ENCODE data around the gene KCNA1.

Gene KCNA1

GRCh38 chr12:4911316-4911994, 1.8 kb downstream of the KCNA1 start:
- no peak for DNase-seq (ENCODE audit: low spot score)

- no peak for DNase-seq (ENCODE audit: low spot score)
Observed at GRCh38 chr12:4914720-4915119, 5.0 kb downstream of the KCNA1 start.

- DNase-seq (ENCODE audit: low spot score): no peak
Observed at GRCh38 chr12:4915752-4916151, 6.0 kb downstream of the KCNA1 start.

GRCh38 chr12:4918950-4919660, 9.4 kb downstream of the KCNA1 start:
- no peak for DNase-seq (ENCODE audit: low spot score)

- no peak for DNase-seq (ENCODE audit: low spot score)
Observed at GRCh38 chr12:4932576-4932975, 22.9 kb downstream of the KCNA1 start.

GRCh38 chr12:4933411-4933810, 23.7 kb downstream of the KCNA1 start:
- DNase-seq (ENCODE audit: low spot score): no peak

GRCh38 chr12:4934407-4935035, 24.8 kb downstream of the KCNA1 start:
- no peak for DNase-seq (ENCODE audit: low spot score)

- DNase-seq (ENCODE audit: low spot score): no peak
Observed at GRCh38 chr12:4938900-4939299, 29.2 kb downstream of the KCNA1 start.

- DNase-seq (ENCODE audit: low spot score): no peak
Observed at GRCh38 chr12:4939418-4940023, 29.8 kb downstream of the KCNA1 start.

- DNase-seq (ENCODE audit: low spot score): no peak
Observed at GRCh38 chr12:4943067-4943937, 33.6 kb downstream of the KCNA1 start.

- no peak for DNase-seq (ENCODE audit: low spot score)
Observed at GRCh38 chr12:4943938-4944284, 34.2 kb downstream of the KCNA1 start.

GRCh38 chr12:4947253-4947652, 37.5 kb downstream of the KCNA1 start:
- DNase-seq (ENCODE audit: low spot score): no peak

GRCh38 chr12:4951083-4951482, 41.4 kb downstream of the KCNA1 start:
- DNase-seq (ENCODE audit: low spot score): no peak

GRCh38 chr12:4951601-4952000, 41.9 kb downstream of the KCNA1 start:
- DNase-seq (ENCODE audit: low spot score): no peak

GRCh38 chr12:4954621-4955354, 45.1 kb downstream of the KCNA1 start:
- no peak for DNase-seq (ENCODE audit: low spot score)

GRCh38 chr12:4956054-4956453, 46.3 kb downstream of the KCNA1 start:
- no peak for DNase-seq (ENCODE audit: low spot score)

- DNase-seq (ENCODE audit: low spot score): no peak
Observed at GRCh38 chr12:4956968-4957367, 47.3 kb downstream of the KCNA1 start.

GRCh38 chr12:4957761-4958160, 48.1 kb downstream of the KCNA1 start:
- DNase-seq (ENCODE audit: low spot score): no peak

GRCh38 chr12:4958697-4959375, 49.1 kb downstream of the KCNA1 start:
- no peak for DNase-seq (ENCODE audit: low spot score)

GRCh38 chr12:4959381-4959780, 49.7 kb downstream of the KCNA1 start:
- DNase-seq (ENCODE audit: low spot score): no peak

- no peak for DNase-seq (ENCODE audit: low spot score)
Observed at GRCh38 chr12:4960030-4960429, 50.3 kb downstream of the KCNA1 start.
